Effector CD4-positive, alpha-beta T cell (primary cell): ENCODE measurements around the gene IGSF23.
"Not testable (repeated sequence)": the region's sequence is repeated elsewhere in the genome, so short reads cannot be mapped to it uniquely, and the experiment has no call there.

Source experiments
- DNase-seq: peaks from one replicate; pipeline ENCODE4 v3.0.0-alpha.2; 2020

The IGSF23 gene

GRCh38 chr19:44668985-44669764, 55.8 kb downstream of the IGSF23 start:
- no peak for DNase-seq

- DNase-seq = not testable (repeated sequence)
Observed at GRCh38 chr19:44670027-44670426, 56.7 kb downstream of the IGSF23 start.

DNA sequence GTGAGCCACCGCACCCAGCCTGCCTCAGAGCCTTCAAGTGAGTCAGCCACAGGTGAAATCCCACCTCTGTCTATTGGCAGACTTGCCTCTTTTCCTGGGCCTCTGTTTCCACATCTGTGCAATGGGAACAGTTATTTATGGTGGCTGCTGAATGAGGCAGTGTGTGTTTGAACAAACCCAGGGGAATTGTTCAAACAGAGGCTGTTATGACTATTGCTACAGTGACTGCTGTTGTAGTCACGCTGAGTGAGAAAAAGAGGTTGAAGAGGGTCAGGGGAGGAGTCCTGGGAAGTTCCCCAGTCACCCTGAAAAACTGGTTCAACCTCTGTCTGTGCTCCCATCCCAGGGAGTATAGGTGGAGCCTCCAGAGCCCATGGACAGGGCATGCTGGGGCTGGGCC, 58.0 kb downstream of the IGSF23 start, which contains the start of gene CEACAM19:
Gene CEACAM19 (plus strand): TSS at position 83 of the 400 bp plus-strand sequence. CDS start 450 bp downstream, outside the sequence.
- DNase-seq = no peak

DNA sequence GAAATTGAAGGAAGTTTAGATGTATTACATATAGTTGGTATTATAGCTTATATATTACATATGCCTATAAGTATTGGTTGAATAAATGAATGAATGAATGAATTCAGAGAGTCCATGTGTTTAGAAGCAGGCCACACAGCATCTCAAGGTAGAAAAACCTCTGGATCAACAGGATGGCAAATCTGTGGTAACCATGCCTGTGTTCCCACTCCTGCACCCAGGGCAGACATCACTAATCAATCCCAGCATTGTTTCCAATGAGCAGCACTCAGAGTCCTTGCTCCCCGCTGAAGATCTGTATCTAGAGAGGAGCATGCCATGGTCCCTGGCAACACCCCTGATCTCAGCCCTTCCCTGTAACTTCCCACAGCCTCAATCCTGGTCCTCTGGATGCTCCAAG, 58.9 kb downstream of the IGSF23 start:
- no peak for DNase-seq

DNA sequence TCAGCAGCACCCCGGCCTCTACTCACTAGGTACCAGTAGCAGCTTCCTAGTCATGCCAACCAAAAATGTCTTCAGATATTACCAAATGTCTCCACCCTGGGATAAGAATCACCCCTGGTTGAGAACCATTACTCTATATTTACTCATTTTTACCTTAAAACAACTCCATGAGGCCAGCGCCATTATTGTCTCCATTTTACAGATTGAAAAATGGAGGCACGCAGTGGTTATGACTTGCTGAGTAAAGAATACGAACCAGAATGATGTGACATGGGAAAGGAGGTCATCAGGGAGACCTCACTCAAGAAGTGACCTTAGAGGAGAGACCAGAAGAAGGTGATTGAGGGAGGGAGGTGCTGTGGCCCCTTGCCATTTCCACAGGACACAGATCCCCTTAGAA, 60.1 kb downstream of the IGSF23 start:
- no peak for DNase-seq

DNA sequence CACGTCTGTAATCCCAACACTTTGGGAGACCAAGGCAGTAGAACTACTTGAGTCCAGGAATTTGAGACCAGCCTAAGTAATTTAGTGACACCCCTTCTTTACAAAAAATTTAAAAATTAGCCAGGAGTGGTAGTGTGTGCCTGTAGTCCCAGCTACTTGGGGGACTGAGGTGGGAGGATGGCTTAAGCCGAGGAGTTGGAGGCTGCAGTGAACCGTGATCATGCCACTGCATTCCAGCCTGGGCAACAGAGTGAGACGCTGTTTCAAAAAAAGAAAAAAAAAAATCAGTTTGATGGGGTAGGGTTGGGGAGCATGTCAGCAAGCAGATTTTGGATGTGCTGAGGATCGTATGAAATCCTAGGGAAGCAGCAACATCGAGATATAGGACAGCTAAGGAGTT, 62.2 kb downstream of the IGSF23 start:
- DNase-seq = no peak

GRCh38 chr19:44677019-44677811, 63.9 kb downstream of the IGSF23 start:
- no peak for DNase-seq

GRCh38 chr19:44680536-44680935, 67.2 kb downstream of the IGSF23 start:
- no peak for DNase-seq

DNA sequence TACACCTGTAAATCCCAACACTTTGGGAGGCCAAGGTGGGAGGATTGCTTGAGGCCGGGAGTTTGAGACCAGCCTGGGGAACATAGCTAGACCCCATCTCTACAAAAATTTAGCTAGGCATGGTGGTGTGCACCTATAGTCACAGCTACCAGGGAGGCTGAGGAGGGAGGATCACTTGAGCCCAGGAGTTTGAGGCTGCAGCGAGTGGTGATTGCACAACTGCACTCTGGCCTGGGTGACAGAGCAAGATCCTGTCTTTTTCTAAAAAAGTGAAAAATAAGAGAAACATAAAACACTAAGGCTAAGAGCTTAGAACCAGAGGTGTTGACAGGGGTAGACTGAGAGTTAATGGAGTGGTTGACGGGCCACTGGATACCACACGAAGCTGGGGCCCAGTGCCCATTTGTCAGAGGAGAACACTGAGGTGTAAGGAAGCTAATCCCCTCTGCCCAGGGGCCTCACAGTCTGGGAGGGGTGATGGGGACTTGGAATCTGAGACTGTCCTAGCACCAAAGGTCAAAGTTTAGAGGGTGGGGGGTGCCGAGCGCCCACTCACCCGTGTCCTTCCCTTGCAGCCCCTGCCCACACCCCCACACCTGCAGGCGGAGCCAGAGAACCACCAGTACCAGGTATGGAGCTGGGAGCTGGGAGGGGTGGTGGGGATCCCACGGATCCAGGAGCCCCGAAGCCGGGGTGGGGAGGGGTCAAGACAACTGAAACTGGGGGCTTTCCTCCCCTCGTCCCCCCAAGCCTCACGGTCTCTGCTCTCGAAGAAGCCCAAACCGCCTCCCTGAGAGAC, 68.8 kb downstream of the IGSF23 start:
- DNase-seq = no peak

DNA sequence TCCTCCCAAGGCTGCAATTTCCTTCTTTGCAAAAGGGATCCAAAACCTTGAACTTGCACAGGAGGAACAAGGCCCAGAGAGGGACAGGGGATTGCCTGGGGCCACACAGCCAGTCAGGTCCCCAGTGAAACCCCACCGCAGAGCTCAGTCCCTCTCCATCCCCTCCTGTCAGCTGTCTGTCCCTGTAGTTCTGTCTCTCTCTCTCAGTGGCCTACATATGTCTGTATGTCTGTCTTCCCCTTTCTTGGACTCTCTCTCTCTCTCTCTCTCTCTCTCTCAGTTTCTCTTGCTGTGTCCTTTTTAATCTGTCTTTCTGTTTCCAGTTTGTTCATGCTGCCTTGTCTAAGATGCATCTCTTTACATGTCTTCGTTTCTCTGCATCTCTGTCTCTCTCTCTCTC, 69.4 kb downstream of the IGSF23 start:
- no peak for DNase-seq

- no peak for DNase-seq
Observed at GRCh38 chr19:44683434-44684210, 70.3 kb downstream of the IGSF23 start.

- DNase-seq = not testable (repeated sequence)
Observed at GRCh38 chr19:44684396-44684795, 71.0 kb downstream of the IGSF23 start.

GRCh38 chr19:44684892-44685863, 71.8 kb downstream of the IGSF23 start:
- no peak for DNase-seq

DNA sequence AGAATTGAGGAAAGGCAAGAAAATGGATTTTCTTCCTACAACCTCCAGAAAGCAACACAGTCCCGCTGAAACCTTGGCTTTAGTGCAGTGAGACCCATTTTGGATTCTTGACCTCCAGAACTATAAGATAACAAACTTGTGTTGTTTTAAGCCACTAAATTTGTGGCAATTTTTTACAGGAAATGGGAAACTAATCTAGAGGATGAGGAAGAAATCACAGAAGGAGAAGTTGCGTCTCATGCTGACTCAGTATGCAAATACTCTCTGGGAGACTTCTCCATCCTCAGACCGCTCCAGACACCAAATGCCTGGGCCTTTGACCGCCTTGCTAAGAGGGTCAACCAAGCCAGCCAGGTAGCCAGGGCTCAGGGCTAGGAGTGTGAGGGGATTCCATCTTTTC, 72.5 kb downstream of the IGSF23 start:
- no peak for DNase-seq
